ENCODE data around the gene FBXO22.

DNA sequence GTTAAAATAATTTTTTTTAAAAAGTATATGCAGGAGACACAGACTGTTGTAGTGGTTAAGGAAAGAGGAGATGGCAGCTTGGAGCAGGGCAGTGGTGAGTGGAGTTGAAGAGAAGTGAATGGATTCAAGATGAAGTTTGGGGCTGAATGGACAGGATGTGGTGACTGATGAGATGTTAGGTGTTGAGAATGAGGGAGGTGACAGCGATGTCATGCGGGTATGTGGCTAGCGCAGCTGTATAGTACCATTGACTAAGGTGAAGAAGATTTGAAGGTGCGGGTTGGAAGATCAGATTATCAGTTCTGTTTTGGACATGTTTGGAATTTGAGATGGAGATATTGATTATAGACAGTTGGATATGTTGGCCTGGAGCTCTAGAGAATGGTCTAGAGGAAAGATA, 20.1 kb downstream of the FBXO22 start:
- TF ChIP-seq, protein P1, sequence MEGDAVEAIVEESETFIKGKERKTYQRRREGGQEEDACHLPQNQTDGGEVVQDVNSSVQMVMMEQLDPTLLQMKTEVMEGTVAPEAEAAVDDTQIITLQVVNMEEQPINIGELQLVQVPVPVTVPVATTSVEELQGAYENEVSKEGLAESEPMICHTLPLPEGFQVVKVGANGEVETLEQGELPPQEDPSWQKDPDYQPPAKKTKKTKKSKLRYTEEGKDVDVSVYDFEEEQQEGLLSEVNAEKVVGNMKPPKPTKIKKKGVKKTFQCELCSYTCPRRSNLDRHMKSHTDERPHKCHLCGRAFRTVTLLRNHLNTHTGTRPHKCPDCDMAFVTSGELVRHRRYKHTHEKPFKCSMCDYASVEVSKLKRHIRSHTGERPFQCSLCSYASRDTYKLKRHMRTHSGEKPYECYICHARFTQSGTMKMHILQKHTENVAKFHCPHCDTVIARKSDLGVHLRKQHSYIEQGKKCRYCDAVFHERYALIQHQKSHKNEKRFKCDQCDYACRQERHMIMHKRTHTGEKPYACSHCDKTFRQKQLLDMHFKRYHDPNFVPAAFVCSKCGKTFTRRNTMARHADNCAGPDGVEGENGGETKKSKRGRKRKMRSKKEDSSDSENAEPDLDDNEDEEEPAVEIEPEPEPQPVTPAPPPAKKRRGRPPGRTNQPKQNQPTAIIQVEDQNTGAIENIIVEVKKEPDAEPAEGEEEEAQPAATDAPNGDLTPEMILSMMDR (conservative IDR thresholded peaks at IDR 0.05 in 1 of 2, IDR thresholded peaks at IDR 0.05 in 1 of 2; ENCODE audit: extremely low read depth in 1 of 2, insufficient read depth in 1 of 2, low read depth in 1 of 2, low read length in 2 of 2): no peak
- TF ChIP-seq EZH2 (IDR thresholded peaks at IDR 0.05; ENCODE audit: borderline replicate concordance, low read length): no peak
